KOPT-K1 (cell line): ENCODE measurements around the gene RELL2.
A peak's percentile ranks its signal among the peaks of the same experiment; 100 is the strongest.
"Not testable (repeated sequence)": the region's sequence is repeated elsewhere in the genome, so short reads cannot be mapped to it uniquely, and the experiment has no call there.

Source experiments
- H3K27ac ChIP-seq: fragments of 200-600 bp; sonication (generic); 2 replicates; pipeline ENCODE4 v1.5.1; 2016; ENCODE audit warnings: antibody characterized with exemption, mild to moderate bottlenecking, low read depth, low read length; ENCODE audit not compliant: poor library complexity, severe bottlenecking
- H3K36me3 ChIP-seq: fragments of 200-600 bp; sonication (generic); 2 replicates; pipeline ENCODE4 v1.5.1; 2017; ENCODE audit warnings: antibody characterized with exemption, mild to moderate bottlenecking, low read length, moderate library complexity; ENCODE audit not compliant: insufficient read depth
- H3K9me3 ChIP-seq: fragments of 200-600 bp; sonication (generic); 2 replicates; pipeline ENCODE4 v1.5.1; 2017; ENCODE audit warnings: antibody characterized with exemption, low read length, mild to moderate bottlenecking; ENCODE audit not compliant: insufficient read depth, poor library complexity, severe bottlenecking

RELL2 gene, protein sequence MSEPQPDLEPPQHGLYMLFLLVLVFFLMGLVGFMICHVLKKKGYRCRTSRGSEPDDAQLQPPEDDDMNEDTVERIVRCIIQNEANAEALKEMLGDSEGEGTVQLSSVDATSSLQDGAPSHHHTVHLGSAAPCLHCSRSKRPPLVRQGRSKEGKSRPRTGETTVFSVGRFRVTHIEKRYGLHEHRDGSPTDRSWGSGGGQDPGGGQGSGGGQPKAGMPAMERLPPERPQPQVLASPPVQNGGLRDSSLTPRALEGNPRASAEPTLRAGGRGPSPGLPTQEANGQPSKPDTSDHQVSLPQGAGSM

GRCh38 chr5:141636413-141637122 lies at the start of gene RELL2, which contains the start of gene HDAC3:
Gene RELL2 (plus strand): TSS chr5:141636997. CDS start chr5:141638226, 1,229 bp downstream.
Gene HDAC3 (minus strand): TSS chr5:141636849. CDS start chr5:141636790, 59 bp downstream.
- Histone ChIP-seq H3K36me3 (peaks cover 24% of the 10 kb centered on the region), H3K27ac (peak within 1 kb of the TSS; percentile 69), H3K9me3 (no peaks in the 10 kb centered on the region)

DNA sequence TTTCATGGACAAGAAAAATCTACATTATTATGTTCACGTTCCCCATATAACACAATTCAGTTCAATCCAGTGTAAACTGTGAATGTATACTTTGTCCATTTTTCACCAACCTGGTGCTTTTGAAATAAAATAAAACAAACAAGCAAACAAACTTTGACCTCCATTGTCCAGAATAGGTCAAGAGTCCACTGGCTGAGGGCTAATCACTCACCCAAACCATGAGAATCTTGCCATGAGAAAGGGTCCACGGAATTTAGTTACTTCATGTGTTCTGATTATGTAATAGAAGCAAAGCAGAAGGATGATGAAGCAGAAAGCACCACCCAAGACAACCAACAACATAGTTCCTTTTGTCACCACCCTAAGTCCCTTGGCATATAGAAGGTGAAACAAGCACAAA lies 46.7 kb upstream of the RELL2 start:
- H3K36me3 ChIP-seq: peaks cover 90% of the 10 kb centered on the region
- H3K9me3 ChIP-seq: no peaks in the 10 kb centered on the region
- no peak overlapping the region for H3K27ac ChIP-seq

DNA sequence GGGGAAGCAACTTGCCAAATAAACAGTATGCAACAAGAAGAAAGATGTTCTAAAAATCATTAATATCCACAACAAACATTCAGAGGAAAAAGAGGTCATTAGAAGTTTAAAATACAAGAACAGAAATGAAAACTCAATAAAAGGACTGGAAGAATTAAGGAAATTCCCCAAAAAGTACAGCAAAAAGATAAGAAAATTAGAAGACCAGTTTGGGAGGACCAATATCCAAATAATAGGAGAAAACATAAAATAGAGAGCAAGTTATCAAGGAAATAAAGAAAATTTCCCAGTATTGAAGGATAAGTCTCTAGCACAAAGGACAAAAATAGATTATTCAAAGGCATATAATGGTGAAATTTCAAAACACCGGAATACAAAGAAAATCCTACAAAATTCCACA lies 39.9 kb upstream of the RELL2 start:
- no peak overlapping the region for H3K27ac ChIP-seq
- H3K36me3 ChIP-seq: peaks cover 44% of the 10 kb centered on the region
- H3K9me3 ChIP-seq: no peaks in the 10 kb centered on the region

DNA sequence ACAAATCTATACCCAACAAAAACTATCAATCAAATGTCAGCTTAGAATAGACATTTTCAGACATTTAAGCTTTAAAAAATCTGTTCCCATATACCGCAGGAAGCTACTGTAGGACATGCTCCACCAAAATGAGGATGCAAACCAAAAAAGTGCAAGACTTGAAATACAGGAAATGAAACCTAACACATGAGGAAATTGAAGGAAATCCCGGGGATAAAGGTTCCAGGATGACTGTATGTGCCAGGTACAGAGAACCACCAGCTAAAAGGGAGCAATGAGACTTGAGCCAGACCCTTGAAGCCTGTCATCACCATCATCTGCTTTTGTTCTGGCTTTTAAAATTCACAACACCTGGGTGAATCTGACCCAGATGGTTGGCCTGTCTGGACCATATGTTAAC lies 39.4 kb upstream of the RELL2 start:
- no peaks in the 10 kb centered on the region for H3K9me3 ChIP-seq
- H3K27ac ChIP-seq: peak overlapping the region; percentile 32
- peaks cover 41% of the 10 kb centered on the region for H3K36me3 ChIP-seq

DNA sequence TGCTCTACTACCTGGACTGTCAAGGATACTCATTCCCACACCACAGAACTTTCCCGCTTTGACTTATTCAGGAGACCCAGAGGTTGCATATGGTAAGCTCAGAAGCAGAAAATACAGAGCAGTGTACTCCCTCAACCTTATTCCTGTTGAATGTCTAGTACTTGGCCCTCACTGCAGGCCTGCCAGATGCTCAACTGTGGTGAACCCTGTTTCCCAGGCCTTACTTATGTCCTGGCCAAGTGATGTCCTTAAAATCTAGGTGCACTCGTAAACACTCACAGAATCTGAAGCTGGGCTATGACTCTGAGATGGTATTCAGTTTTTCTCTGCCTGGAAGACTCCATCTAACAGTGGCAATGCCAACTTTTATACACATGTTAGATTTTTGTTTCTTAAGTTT lies 39.0 kb upstream of the RELL2 start:
- peaks cover 37% of the 10 kb centered on the region for H3K36me3 ChIP-seq
- H3K27ac ChIP-seq: peak overlapping the region; percentile 32
- no peaks in the 10 kb centered on the region for H3K9me3 ChIP-seq

GRCh38 chr5:141598391-141599345 lies 38.1 kb upstream of the RELL2 start:
- Histone ChIP-seq H3K9me3 (no peaks in the 10 kb centered on the region), H3K27ac (peak overlapping the region; percentile 24), H3K36me3 (peaks cover 29% of the 10 kb centered on the region)

- peak overlapping the region; percentile 98 for H3K27ac ChIP-seq
Observed at GRCh38 chr5:141602606-141603005, 34.2 kb upstream of the RELL2 start.

DNA sequence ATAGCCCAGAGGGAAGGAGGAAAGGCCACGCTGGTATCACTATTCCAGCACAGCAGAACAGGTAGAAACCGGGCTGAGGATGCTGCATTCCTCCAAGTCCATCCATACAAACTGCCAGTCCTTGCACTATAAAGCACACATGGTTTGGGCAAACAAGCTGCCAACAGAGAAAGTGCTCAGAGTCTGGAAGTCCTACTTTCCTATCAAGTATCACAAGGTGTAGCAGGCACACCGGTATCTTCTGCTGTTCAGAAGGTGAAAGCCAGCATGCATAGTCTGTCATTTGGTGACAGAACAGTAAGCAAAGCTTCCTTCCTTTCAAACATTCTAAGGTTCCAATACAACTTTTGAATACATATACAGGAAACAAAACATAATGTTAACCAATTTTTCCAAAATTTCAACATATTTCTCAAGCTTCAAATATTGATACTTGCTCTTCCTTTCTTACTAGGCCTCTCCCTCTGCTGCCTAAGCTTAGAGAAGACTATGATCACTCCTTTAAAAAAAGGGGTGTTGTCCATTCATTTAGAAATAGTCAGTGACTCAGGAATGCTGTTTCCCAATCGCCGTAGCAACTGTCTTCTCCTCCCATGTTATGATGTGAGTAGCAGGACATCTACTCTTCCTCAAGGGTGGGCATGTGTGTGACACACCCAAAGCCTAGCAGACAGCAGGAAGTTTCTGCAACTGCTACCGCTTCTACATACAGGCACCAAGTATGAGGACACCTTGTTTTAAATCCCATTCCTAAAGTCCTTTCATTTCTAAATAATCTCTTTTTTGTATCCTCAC lies 32.7 kb upstream of the RELL2 start:
- Histone ChIP-seq H3K27ac (peak overlapping the region; percentile 98), H3K9me3 (no peaks in the 10 kb centered on the region), H3K36me3 (0 out of 2 replicates have a peak, but pooled peaks cover 1% of the 10 kb centered on the region)

More at GRCh38 chr5:141602606-141603005, 34.2 kb upstream of the RELL2 start:
- peaks cover 6% of the 10 kb centered on the region; the same call in 1 of the 2 replicates for H3K36me3 ChIP-seq
- H3K9me3 ChIP-seq: no peaks in the 10 kb centered on the region

DNA sequence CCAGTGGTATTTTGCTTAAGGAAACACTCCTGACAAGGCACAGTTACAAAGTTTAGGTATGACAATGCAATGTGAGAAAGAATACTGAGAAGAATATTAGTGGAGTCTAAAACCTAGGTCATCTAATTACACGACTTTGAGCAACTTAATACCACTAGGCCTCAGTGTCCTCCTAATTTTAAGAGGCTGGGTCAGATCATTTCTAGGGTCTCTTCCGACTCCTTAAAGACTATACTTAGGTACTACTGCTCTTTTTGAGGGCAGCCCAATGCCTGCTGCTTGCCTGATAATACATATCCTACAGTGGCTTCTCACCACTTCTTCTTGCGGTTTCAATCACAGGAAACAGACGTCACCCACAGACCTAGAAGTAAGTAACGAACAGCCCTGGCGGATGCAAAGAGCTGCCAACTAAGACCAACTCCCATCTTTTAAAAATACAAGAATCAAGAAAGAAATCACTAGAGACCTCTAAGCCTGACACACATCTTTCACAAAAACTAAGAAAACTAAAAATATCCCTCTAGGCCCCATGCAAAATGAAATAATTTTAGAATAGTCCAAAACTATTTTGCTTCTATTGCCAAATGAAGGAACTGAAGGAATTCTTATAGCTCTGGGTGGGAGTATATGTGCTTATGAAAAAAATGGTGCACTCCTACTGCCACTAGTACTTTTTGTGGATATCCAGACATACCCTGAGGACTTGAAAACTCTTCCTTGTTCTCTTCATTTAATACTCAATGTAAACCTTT lies 31.1 kb upstream of the RELL2 start:
- Histone ChIP-seq H3K36me3 (peaks cover 4% of the 10 kb centered on the region; the same call in 1 of the 2 replicates), H3K9me3 (no peaks in the 10 kb centered on the region), H3K27ac (peak overlapping the region; percentile 98)

DNA sequence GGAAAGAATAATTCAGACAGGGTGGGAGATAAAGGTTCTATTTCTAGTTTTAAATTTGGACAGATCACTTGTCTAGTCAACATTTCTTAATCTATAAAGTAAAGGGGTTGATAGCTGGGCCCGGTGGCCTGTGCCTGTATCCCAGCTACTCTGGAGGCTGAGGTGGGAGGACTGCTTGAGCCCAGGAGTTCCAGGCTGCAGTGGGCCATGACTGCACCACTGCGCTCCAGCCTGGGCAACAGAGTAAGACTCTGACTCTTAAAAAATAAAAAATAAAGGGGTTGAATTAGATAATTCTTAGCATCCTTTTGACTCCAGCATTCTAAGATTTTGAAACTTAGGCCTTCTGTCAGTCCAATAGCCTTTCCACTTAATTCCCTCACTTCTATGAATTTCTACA lies 28.8 kb upstream of the RELL2 start:
- peak overlapping the region; percentile 98 for H3K27ac ChIP-seq
- H3K36me3 ChIP-seq: peaks cover 20% of the 10 kb centered on the region
- H3K9me3 ChIP-seq: no peaks in the 10 kb centered on the region

DNA sequence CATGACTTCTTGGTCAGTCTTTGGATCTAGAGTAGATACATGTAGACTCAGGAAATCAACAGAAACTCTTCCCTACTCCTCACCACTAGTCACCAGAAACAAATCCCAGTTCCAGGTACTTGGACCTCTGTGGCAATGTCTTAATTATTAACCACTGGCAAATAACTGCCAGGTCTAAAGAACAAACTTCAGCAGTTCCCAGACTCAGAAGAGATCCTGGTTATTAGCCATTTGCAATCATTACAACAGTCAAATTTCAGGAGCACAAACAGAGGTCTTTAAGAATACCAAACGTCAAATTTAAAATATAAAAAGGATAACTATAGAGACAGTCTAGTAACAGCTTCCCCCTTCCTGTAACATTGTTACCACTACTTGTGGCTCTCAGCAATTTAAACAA lies 28.2 kb upstream of the RELL2 start:
- Histone ChIP-seq H3K9me3 (no peaks in the 10 kb centered on the region), H3K36me3 (peaks cover 20% of the 10 kb centered on the region), H3K27ac (peak overlapping the region; percentile 98)

GRCh38 chr5:141609044-141609443 lies 27.8 kb upstream of the RELL2 start:
- Histone ChIP-seq H3K36me3 (peaks cover 20% of the 10 kb centered on the region), H3K9me3 (no peaks in the 10 kb centered on the region), H3K27ac (peak overlapping the region; percentile 98)

- Histone ChIP-seq H3K36me3 (peaks cover 20% of the 10 kb centered on the region), H3K27ac (peak overlapping the region; percentile 98)
- not testable (repeated sequence) for H3K9me3 ChIP-seq
Observed at GRCh38 chr5:141609921-141610320, 26.9 kb upstream of the RELL2 start.
